RPMI7951 (cell line): ENCODE data around the gene CHID1. TPM values are rescaled to one million over a fixed set of nuclear protein-coding genes. Genes with fewer than 3 reads are reported as not detected.

Experiments used
- DNase-seq: peaks from one replicate; pipeline ENCODE4 v3.0.0-alpha.2; 2012; ENCODE audit warnings: low read depth
- total RNA-seq: library from RNA; depleted of rRNA; stranded (reverse); fragments of >200 nt; shearing (Covaris generic); gene quantifications from 2 replicates; pipeline ENCODE4 v1.2.3, GENCODE V29; 2014; rRNA removed

CHID1 gene
- total RNA-seq, result 41.2 and 43.3 TPM in 2 replicates

GRCh38 chr11:910589-911030 lies at the start of gene CHID1:
Gene CHID1 (minus strand): TSS chr11:910810. CDS start chr11:904816, 5,994 bp downstream.
- peak; percentile 77 for DNase-seq

- DNase-seq, result no peak
These were observed 49.0 kb upstream of the CHID1 start for GRCh38 chr11:959608-960007.

GRCh38 chr11:959027-959426 lies 48.4 kb upstream of the CHID1 start:
- DNase-seq, result no peak

- DNase-seq, result no peak
These were observed 47.5 kb upstream of the CHID1 start for GRCh38 chr11:958101-958500.

GRCh38 chr11:957212-957920 lies 46.8 kb upstream of the CHID1 start:
- DNase-seq, result no peak

- no peak for DNase-seq
These were observed 44.8 kb upstream of the CHID1 start for GRCh38 chr11:955154-956063.

- no peak for DNase-seq
These were observed 44.0 kb upstream of the CHID1 start for GRCh38 chr11:954392-955153.

GRCh38 chr11:953512-953911 lies 42.9 kb upstream of the CHID1 start:
- DNase-seq, result no peak

GRCh38 chr11:952406-953385 lies 42.1 kb upstream of the CHID1 start:
- DNase-seq, result no peak

GRCh38 chr11:951507-951906 lies 40.9 kb upstream of the CHID1 start:
- no peak for DNase-seq

- no peak for DNase-seq
These were observed 37.1 kb upstream of the CHID1 start for GRCh38 chr11:947744-948143.

GRCh38 chr11:945986-946385 lies 35.4 kb upstream of the CHID1 start:
- DNase-seq, result no peak

- no peak for DNase-seq
These were observed 34.3 kb upstream of the CHID1 start for GRCh38 chr11:944711-945470.

GRCh38 chr11:942823-943222 lies 32.2 kb upstream of the CHID1 start:
- no peak for DNase-seq

GRCh38 chr11:940496-941135 lies 30.0 kb upstream of the CHID1 start:
- no peak for DNase-seq

GRCh38 chr11:937841-938261 lies 27.2 kb upstream of the CHID1 start:
- DNase-seq, result no peak

- no peak for DNase-seq
These were observed 25.6 kb upstream of the CHID1 start for GRCh38 chr11:936199-936598.

- no peak for DNase-seq
These were observed 23.9 kb upstream of the CHID1 start for GRCh38 chr11:934527-934926.

- no peak for DNase-seq
These were observed 23.3 kb upstream of the CHID1 start for GRCh38 chr11:933936-934335.
